Central memory CD4-positive, alpha-beta T cell (primary cell): ENCODE results near the gene SPIRE2.
"Not testable (repeated sequence)": the region's sequence is repeated elsewhere in the genome, so short reads cannot be mapped to it uniquely, and the experiment has no call there.

Source experiments
- DNase-seq: peaks from one replicate; pipeline ENCODE4 v3.0.0; 2022

The SPIRE2 gene

DNA sequence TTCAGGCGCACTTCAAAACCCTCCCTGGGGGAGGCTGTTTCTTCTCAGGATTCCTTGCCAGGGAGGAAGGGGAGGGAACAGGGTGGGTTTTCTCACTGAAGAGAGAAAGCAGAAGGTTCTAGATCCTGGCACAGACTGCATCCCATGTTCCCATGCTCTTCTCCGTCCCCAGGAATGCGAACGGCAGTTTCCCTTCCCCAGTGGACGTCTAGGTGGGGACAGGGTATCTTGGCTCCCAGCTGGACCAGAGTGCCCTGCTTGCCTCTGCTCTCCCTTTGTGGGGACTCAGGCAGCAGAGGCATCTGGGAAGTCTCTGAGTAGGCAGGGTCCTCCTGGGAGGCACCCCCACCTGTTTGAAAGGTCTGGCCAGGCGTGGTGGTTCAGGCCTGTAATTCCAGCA, 42.2 kb downstream of the SPIRE2 start:
- DNase-seq, result no peak

DNA sequence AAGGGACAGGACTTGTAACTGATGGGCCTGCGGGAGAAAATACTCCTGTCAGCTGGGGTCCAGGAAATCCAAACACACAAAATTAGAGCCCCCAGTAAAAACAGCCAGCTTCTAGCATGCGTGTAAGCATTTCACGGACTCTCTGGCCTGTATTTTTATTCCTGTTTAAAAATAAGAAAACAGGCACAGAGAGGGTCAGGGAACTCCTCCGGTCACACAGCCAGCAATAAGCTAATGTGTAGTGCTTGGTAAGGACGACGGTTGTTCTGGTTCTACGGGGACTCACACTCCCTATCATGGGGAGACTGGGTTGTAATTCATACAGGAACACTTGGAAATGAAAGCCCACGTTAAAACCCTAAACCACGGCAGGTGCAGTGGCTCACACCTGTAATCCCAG, 43.6 kb downstream of the SPIRE2 start:
- no peak for DNase-seq

GRCh38 chr16:89873109-89873971, 45.1 kb downstream of the SPIRE2 start, which contains the start of gene TCF25:
TSS of gene TCF25 (plus strand) at chr16:89873592. CDS start at chr16:89873668, 76 bp downstream.
- DNase-seq, result peak; percentile 83

- peak; percentile 94 for DNase-seq
Measured at GRCh38 chr16:89873972-89874689, 45.9 kb downstream of the SPIRE2 start.

DNA sequence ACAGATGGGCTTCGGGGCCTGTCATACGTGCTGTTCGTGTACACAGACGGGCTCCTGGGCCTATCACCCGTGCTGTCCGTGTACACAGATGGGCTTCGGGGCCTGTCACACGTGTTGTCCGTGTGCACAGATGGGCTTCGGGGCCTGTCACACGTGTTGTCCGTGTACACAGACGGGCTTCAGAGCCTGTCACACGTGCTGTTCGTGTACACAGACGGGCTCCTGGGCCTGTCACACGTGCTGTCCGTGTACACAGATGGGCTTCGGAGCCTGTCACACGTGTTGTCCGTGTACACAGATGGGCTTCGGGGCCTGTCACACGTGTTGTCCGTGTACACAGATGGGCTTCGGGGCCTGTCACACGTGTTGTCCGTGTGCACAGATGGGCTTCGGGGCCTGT, 50.8 kb downstream of the SPIRE2 start:
- DNase-seq, result not testable (repeated sequence)

DNA sequence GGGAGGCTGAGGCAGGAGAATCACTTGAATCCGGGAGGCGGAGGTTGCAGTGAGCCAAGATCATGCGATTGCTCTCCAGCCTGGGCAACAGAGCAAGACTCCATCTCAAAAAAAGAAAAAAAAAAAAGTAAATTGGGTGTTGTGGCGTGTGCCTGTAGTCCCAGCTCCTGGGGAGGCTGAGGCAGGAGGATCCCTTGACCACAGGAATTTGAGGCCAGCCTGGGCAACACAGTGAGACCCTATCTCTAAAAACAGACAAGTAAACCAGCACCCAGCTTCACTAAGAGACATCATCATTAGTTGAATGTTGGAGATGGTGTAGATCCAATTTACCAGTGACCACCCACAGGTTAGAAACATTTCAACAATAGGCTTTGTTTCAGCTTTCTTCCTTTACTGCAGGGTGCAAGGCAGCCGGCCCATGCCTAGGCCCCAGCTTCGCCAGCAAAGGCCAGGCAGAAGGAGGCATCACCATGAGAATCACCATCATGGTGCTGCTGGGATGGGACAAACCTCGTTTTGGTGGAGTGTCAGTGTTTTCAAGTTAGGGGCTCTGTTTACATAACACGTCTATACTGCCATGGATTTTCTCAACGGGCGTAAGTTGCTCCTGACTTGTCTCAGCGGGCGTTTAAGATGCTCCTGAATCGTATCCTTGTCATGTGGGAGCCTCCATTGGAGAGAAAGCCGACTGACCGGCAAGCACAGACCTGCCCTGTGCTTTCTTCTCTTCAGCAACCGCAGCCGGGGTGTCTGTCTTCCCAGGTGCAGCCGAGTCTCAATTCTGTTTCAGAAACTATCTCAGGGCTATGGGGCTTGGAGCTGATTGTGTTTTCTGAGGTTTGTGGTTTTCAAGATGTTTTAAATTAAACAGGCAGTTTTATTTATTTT, 52.4 kb downstream of the SPIRE2 start:
- DNase-seq, result no peak

GRCh38 chr16:89881368-89881730, 53.1 kb downstream of the SPIRE2 start:
- DNase-seq, result no peak

- DNase-seq, result no peak
Measured at GRCh38 chr16:89883346-89884040, 55.2 kb downstream of the SPIRE2 start.

GRCh38 chr16:89884041-89884421, 55.8 kb downstream of the SPIRE2 start:
- DNase-seq, result no peak

GRCh38 chr16:89887243-89887642, 59.0 kb downstream of the SPIRE2 start:
- DNase-seq, result no peak

DNA sequence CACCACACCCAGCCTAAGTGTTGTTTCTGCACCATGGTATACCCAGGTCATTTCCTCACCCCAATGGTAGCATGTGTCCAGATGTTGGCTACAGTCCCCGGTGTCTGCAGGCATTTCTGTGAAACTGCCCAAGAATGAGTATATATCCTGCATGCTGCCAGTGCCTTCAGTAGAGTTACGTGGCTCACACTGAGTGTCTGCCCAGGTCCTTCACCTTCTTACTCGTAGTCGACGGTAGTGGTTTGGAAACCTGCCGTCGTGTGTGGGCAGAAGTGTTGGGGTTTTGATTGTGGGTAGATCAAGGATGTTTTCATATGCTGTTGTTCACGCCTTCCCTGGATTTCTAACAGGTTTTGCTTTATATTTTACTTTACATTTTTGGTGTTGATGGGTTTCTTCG, 61.9 kb downstream of the SPIRE2 start:
- DNase-seq, result no peak

GRCh38 chr16:89890886-89891657, 62.8 kb downstream of the SPIRE2 start:
- no peak for DNase-seq

- no peak for DNase-seq
Measured at GRCh38 chr16:89892055-89892630, 63.9 kb downstream of the SPIRE2 start.

GRCh38 chr16:89892635-89893034, 64.4 kb downstream of the SPIRE2 start:
- no peak for DNase-seq

GRCh38 chr16:89893642-89894548, 65.6 kb downstream of the SPIRE2 start:
- DNase-seq, result no peak

- DNase-seq, result no peak
Measured at GRCh38 chr16:89895482-89896250, 67.4 kb downstream of the SPIRE2 start.

DNA sequence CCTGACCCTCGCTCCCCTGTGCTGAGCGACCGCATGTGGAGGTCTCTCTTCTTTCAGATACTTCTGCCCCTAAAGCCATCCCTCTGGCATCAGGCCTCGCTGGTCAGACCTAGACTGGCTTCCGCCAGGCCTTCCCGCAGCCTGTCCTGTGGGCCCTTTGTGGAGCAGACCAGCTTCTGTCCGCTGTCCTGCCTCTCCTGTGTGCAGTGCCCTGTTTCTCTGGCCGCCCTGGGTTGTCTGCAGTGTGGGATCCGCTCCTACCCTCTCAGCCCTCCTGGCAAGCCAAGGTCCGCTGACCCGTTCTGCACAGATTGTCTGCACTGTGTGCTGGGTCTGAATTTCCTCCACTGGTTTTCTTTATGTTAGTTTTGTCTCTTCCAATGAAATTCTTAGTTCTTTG, 68.9 kb downstream of the SPIRE2 start:
- DNase-seq, result no peak

DNA sequence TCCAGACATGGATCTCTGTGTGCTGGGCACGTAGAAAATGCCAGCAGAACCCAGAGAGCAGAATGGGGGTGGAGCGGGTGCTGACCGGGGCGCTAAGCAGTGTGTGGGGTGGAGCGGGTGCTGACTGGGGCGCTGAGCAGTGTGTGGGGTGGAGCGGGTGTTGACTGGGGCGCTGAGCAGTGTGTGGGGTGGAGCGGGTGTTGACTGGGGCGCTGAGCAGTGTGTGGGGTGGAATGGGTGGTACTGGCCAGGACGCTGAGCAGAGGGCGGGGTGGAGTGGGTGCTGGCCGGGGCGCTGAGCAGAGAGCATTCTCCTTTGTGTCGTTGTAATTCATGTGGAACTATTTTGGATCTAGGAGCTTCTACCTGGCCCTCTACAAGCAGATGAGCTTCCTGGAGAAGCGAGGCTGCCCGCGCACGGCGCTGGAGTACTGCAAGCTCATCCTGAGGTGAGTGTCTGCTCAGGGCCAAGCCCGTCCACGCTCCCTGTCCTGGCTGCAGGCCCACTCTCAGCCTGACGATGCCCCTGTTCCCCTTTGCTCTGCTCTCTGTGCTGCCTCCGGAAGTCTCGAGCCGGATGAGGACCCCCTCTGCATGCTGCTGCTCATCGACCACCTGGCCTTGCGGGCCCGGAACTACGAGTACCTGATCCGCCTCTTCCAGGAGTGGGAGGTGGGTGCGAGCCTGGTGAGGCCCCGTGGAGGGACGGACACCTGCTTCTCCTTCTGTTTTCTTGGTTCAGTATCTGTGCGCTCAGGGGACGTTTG, 70.1 kb downstream of the SPIRE2 start:
- no peak for DNase-seq
